ENCODE results near the gene PMIS2.

PMIS2 gene

GRCh38 chr19:35585848-35586247, at the start of gene PMIS2:
PMIS2 (plus strand) TSS chr19:35586173; CDS start chr19:35586260, 87 bp downstream.
- no peak for DNase-seq

GRCh38 chr19:35539314-35539713, 46.7 kb upstream of the PMIS2 start:
- no peak for DNase-seq

- DNase-seq = no peak
These were observed 46.1 kb upstream of the PMIS2 start for GRCh38 chr19:35539850-35540249.

GRCh38 chr19:35540356-35540927, 45.5 kb upstream of the PMIS2 start:
- DNase-seq = no peak

- DNase-seq = no peak
These were observed 43.8 kb upstream of the PMIS2 start for GRCh38 chr19:35542209-35542608.

GRCh38 chr19:35543280-35544109, 42.5 kb upstream of the PMIS2 start:
- no peak for DNase-seq

- DNase-seq = no peak
These were observed 41.7 kb upstream of the PMIS2 start for GRCh38 chr19:35544110-35544802.

GRCh38 chr19:35545001-35545854, 40.7 kb upstream of the PMIS2 start, which contains the start of gene TMEM147:
TMEM147 (plus strand) TSS chr19:35545626; CDS start chr19:35545740, 114 bp downstream.
- peak; percentile 48 for DNase-seq

GRCh38 chr19:35545855-35546381, 40.1 kb upstream of the PMIS2 start:
- no peak for DNase-seq

GRCh38 chr19:35546532-35546931, 39.4 kb upstream of the PMIS2 start:
- DNase-seq = no peak

GRCh38 chr19:35549174-35549788, 36.7 kb upstream of the PMIS2 start:
- DNase-seq = no peak

- no peak for DNase-seq
These were observed 36.0 kb upstream of the PMIS2 start for GRCh38 chr19:35549879-35550523.

GRCh38 chr19:35551091-35551810, 34.7 kb upstream of the PMIS2 start:
- DNase-seq = no peak

GRCh38 chr19:35552534-35553384, 33.2 kb upstream of the PMIS2 start:
- no peak for DNase-seq

- no peak for DNase-seq
These were observed 32.5 kb upstream of the PMIS2 start for GRCh38 chr19:35553385-35554000.

GRCh38 chr19:35554076-35554475, 31.9 kb upstream of the PMIS2 start:
- DNase-seq = no peak

GRCh38 chr19:35555301-35556005, 30.5 kb upstream of the PMIS2 start:
- DNase-seq = no peak

GRCh38 chr19:35556025-35556590, 29.9 kb upstream of the PMIS2 start:
- no peak for DNase-seq

Data from KG1 (cell line).